ENCODE results near the gene SYNJ2. TPM values are rescaled to one million over a fixed set of nuclear protein-coding genes. Genes with fewer than 3 reads are reported as not detected.

SYNJ2 gene
- total and polyA plus RNA-seq, 9 donors: 3.6 to 18.7 (median 9.8) TPM

DNA sequence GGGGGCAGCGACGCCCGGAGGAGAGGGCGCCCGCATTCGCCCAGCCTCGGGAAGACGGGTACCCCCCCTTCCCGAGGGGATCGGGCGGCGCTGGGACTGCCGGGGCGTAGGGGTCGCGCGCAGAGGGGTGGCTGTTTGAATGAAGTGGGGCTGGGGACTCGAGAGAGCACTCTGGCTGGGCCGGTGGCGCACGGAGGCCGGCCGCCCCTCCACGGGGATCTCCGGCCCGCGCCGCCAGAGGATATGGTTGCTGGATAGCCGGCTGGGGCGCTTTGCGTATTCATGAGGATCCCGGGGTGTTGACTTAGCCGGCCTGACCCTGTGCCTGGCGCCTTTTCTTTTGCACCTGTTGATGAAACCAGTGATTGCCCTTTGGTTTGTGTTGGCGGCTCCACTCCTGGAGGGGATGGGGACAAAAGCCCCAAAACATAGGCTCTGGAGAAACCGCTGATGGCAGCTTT, 469 bp downstream of the SYNJ2 start:
- TF ChIP-seq EP300 (IDR thresholded peaks at IDR 0.05) (no peak), POLR2A (IDR thresholded peaks at IDR 0.05) (no peak)
- TF ChIP-seq, protein P1, sequence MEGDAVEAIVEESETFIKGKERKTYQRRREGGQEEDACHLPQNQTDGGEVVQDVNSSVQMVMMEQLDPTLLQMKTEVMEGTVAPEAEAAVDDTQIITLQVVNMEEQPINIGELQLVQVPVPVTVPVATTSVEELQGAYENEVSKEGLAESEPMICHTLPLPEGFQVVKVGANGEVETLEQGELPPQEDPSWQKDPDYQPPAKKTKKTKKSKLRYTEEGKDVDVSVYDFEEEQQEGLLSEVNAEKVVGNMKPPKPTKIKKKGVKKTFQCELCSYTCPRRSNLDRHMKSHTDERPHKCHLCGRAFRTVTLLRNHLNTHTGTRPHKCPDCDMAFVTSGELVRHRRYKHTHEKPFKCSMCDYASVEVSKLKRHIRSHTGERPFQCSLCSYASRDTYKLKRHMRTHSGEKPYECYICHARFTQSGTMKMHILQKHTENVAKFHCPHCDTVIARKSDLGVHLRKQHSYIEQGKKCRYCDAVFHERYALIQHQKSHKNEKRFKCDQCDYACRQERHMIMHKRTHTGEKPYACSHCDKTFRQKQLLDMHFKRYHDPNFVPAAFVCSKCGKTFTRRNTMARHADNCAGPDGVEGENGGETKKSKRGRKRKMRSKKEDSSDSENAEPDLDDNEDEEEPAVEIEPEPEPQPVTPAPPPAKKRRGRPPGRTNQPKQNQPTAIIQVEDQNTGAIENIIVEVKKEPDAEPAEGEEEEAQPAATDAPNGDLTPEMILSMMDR (IDR thresholded peaks at IDR 0.05): no peak
- Histone ChIP-seq H3K27ac (peak overlapping the region; percentile 27 to 35), H3K27me3 (no peaks in the 10 kb centered on the region), H3K4me1 (ENCODE audit: insufficient read depth) (no peaks in the 10 kb centered on the region), H3K36me3 (no peaks in the 10 kb centered on the region), H3K9me3 (no peaks in the 10 kb centered on the region), H3K4me3 (peak overlapping the region; percentile 62)
- WGBS, 3 donors: 1 to 4% (median 1%) methylated on average over 22 to 36 of the region's 36 CpGs
- DNase-seq: peak in 3 of 5 donors; percentile 40 to 53 (median 43)
- intact Hi-C loops (cut with DNase I): loop anchor here in 3 of 4 donors (5.0 to 10.0 kb wide), 3 partner anchors 83 to 93 kb away; no protein-coding TSS in a partner anchor

DNA sequence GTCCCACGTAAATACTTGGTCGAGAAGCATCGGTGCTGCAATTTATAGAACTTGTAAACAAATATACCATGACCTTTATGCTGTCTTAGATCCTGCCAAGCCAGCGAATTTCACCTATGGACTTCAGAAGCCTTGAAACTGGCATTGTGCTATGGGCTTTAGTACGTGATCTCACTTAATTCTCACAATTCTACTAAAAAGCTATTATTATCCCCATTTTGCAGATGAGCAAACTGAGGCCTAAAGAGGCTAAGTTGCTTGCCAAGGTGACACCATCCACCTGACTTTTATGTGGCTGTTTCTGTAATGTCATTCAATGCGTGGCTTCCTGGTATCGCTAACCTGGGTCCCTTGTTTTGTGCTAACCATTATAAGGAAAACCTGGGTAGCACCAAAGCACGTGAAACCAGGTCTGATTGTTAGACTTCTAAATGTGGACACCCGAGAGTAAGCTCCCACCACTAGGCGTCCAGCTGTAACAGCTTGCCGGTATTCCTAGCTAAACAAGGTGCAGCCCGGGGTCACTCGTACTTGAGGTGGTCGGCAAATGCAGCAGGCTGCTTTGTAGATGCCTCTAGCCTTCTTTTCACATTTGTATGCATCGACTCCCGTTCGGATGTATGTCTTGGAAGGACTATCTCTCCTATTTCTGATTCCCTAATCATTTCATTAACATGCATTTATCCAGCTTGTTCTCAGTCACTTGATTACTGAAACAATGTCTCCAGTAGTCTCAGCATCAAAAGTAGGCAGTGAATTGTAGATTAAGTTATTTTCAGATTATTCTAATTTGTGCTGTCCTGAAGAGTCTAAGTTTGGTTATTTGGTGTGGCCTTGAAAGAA, 1.1 kb downstream of the SYNJ2 start:
- intact Hi-C loops (cut with DNase I): loop anchor here in 3 of 4 donors (5.0 to 10.0 kb wide), 3 partner anchors 82 to 92 kb away; no protein-coding TSS in a partner anchor
- WGBS, 3 donors: 21 to 31% (median 26%) methylated on average over 17 of the region's 17 CpGs

DNA sequence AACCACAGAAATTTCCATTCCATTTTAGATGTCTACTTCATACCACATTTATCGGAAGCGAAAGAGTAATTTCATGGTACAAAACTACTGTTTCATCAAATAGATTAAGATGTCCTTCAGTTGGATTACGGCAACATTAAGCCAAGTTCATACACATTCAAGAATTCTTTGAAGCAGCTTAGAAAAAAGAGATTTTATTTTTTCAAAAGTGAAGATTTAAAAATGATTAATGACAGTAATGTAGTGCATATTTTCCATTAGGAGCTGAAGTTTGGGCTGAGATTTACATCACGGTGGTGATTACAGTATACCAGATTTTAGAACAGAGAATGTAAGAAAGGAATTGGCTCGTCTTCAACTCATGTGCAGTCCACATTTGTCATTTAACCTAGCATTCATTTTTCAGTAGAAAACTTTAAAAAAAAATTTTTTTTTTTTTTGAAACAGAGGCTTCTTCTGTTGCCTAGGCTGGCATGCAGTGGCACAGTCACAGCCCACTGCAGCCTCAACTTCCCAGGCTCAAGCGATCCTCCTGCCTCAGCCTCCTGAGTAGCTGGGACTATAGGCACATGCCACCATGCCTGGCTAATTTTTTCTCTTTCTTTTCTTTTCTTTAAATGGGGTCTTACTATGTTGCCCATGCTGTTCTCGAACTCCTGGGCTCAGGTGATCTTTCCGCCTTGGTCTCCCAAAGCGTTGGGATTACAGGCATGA, 1.9 kb downstream of the SYNJ2 start:
- TF ChIP-seq, protein P1 (IDR thresholded peaks at IDR 0.05): no peak
- TF ChIP-seq POLR2A (IDR thresholded peaks at IDR 0.05): no peak
- no peak for TF ChIP-seq EP300 (IDR thresholded peaks at IDR 0.05)
- H3K36me3 ChIP-seq: no peaks in the 10 kb centered on the region
- H3K27me3 ChIP-seq: no peaks in the 10 kb centered on the region
- H3K27ac ChIP-seq: no peak overlapping the region
- intact Hi-C loops (cut with DNase I): loop anchor here in 3 of 4 donors (5.0 to 10.0 kb wide), 3 partner anchors 81 to 91 kb away; no protein-coding TSS in a partner anchor
- no peaks in the 10 kb centered on the region for H3K4me1 ChIP-seq (ENCODE audit: insufficient read depth)
- no peak for DNase-seq
- no peaks in the 10 kb centered on the region for H3K9me3 ChIP-seq
- H3K4me3 ChIP-seq: no peak overlapping the region
- 50 to 56% (median 54%) methylated on average over 9 of the region's 9 CpGs for WGBS, 3 donors

More for the DNA sequence above, 1.1 kb downstream of the SYNJ2 start:
- Histone ChIP-seq H3K4me3 (peak overlapping the region; percentile 62), H3K27me3 (no peaks in the 10 kb centered on the region), H3K27ac (no peak overlapping the region), H3K36me3 (no peaks in the 10 kb centered on the region), H3K4me1 (ENCODE audit: insufficient read depth) (no peaks in the 10 kb centered on the region), H3K9me3 (no peaks in the 10 kb centered on the region)
- DNase-seq: peak in 1 of 5 donors; percentile 54
- TF ChIP-seq POLR2A (IDR thresholded peaks at IDR 0.05) (no peak), EP300 (IDR thresholded peaks at IDR 0.05) (no peak)
- TF ChIP-seq, protein P1 (IDR thresholded peaks at IDR 0.05): peak in 2 of 3 donors; percentile 25 to 34

DNA sequence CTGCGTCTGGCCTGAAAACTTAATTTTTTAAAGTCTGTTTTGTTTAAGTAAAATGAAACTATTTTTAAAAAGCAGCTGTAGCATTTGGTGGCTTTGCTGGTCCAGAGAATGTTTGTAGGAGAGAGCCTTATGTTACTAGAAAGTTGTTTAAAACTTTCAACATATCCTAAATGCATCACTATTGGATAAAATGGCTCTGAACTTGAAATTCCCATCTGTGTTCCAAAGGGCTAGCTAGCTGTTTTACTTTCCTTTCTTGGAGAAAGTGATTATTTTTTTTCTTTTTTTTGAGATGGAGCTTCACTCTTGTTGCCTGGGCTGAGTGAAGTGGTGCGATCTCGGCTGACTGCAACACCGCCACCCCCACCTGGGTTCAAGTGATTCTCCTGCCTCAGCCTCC, 2.5 kb downstream of the SYNJ2 start:
- no peak overlapping the region for H3K27ac ChIP-seq
- 84 to 95% (median 93%) methylated on average over 4 of the region's 4 CpGs for whole genome bisulfite sequencing, 3 donors
- no peak for DNase-seq
- H3K36me3 ChIP-seq: no peaks in the 10 kb centered on the region
- no peak overlapping the region for H3K4me3 ChIP-seq
- intact Hi-C loops (cut with DNase I): loop anchor here in 3 of 4 donors (5.0 to 10.0 kb wide), 3 partner anchors 81 to 91 kb away; no protein-coding TSS in a partner anchor
- no peak for TF ChIP-seq EP300 (IDR thresholded peaks at IDR 0.05)
- TF ChIP-seq POLR2A (IDR thresholded peaks at IDR 0.05): no peak
- TF ChIP-seq, protein P1 (IDR thresholded peaks at IDR 0.05): no peak
- H3K4me1 ChIP-seq (ENCODE audit: insufficient read depth): no peaks in the 10 kb centered on the region
- H3K27me3 ChIP-seq: no peaks in the 10 kb centered on the region
- no peaks in the 10 kb centered on the region for H3K9me3 ChIP-seq
